ENCODE data around the gene TMEM132A. TPM values are rescaled to one million over a fixed set of nuclear protein-coding genes. Genes with fewer than 3 reads are reported as not detected.
A peak's percentile ranks its signal among the peaks of the same experiment; 100 is the strongest.
"Not testable (repeated sequence)": the region's sequence is repeated elsewhere in the genome, so short reads cannot be mapped to it uniquely, and the experiment has no call there.

The TMEM132A gene
- total RNA-seq, 8 experiments from 2014 or later: 16.4 to 180 (median 81.4) TPM

DNA sequence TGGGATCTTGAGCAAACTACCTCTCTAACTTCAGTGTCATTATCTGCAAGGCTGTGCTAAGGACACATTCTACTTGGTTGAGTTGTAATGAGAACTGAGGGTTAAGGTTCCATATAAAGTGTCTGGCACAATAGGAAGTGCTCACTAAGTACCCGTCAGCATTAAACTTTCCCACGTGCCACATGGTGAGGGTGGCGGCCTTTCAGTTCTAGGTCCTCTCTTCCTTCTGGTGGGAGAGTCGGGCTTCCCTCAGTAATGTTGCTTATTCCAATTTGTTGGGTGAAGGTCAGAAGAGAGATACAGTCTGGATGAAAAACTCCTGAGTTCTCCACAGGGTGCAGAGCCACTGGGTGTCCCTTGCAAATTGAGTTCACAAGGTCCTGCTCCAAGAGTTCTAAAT lies 42.6 kb downstream of the TMEM132A start:
- ATAC-seq (replicated peaks in 6 of 8): no peak
- Histone ChIP-seq H3K4me3 (no peak overlapping the region), H3K27ac (no peak overlapping the region), H3K4me1 (replicated peaks in 1 of 2) (no peaks in the 10 kb centered on the region)
- WGBS, 10 experiments: 25 to 91% (median 85%) methylated on average over 2 to 4 of the region's 4 CpGs; no CpG with 5 or more reads in 7 of the 10 experiments
- in situ Hi-C loops (cut with MboI; ENCODE audit: low pct_unique_long_range_greater_than_20kb in 2 of 9, low sequenced_read_pairs in 9 of 9, unreplicated experiment in 9 of 9): no loop called here

DNA sequence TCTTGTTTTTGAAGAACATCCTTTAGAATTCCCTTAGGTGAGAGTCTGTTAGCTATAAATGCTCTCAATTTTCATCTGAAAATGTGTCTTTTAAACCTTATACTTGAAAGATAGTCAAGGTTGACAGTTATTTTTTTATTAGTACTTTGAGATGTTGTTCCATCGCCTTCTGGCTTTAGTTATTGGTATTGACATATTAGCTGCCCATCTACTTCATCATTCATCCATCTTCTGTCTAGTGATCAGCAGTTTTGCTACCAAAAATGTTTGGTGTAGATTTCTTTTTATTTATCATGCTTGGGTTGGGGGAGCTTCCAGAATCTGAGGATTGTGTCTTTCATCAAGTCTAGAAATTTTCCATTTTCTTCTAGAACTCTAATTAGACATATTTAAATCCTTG lies 44.0 kb downstream of the TMEM132A start:
- Histone ChIP-seq H3K27ac (no peak overlapping the region), H3K4me3 (no peak overlapping the region), H3K4me1 (replicated peaks in 1 of 2) (no peaks in the 10 kb centered on the region)
- in situ Hi-C loops (cut with MboI; ENCODE audit: low pct_unique_long_range_greater_than_20kb in 2 of 9, low sequenced_read_pairs in 9 of 9, unreplicated experiment in 9 of 9): no loop called here
- ATAC-seq (replicated peaks in 6 of 8): no peak
- WGBS, 10 experiments: 0 to 100% (median 56%) methylated on average over 1 of the region's 1 CpG

DNA sequence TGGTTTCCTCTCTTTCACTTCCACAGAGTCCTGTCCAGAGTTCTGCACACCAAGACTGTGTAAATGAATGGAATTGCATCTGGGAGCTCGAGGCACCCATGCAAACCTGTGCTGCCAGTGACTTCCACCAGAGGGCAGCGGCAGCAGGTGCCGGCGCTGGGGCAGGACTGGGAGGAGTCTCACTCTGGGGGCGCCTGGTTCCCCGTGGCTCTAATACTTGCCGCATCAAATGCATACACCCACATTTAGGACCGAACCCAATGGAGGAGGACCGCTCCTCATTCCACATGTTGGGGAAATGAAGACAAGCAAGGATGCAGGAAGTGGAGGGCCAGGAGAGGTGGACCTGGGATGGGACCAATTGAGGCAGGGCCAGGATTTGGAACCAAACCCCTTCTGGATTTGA lies 46.1 kb downstream of the TMEM132A start:
- H3K4me1 ChIP-seq (replicated peaks in 1 of 2): no peaks in the 10 kb centered on the region
- WGBS, 10 experiments: 25 to 100% (median 44%) methylated on average over 1 to 8 of the region's 9 CpGs; no CpG with 5 or more reads in 4 of the 10 experiments
- no peak overlapping the region for H3K27ac ChIP-seq
- in situ Hi-C loops (cut with MboI; ENCODE audit: low pct_unique_long_range_greater_than_20kb in 2 of 9, low sequenced_read_pairs in 9 of 9, unreplicated experiment in 9 of 9): no loop called here
- no peak overlapping the region for H3K4me3 ChIP-seq
- ATAC-seq (replicated peaks in 6 of 8): peak in 3 of 8 experiments; percentile 76 to 87 (median 86)

DNA sequence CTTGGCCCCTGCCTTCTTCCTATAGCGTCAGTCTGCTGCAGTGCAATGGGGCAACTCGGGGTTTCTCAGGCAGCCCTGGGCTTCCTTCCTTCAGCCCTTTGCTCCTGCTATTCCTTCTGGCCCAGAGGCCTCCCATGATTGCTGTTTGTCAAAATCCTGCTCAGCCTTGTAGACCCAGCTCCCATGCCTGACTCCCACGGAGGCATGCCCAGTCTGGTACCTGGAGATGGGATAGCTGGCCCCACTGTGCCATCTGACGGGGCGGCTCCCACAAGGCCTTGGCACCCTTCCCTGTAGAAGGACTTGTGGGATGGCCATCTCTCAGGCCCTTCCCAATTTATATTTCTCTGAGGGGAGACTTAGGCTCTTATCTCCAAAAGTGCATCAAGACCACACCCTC lies 46.6 kb downstream of the TMEM132A start:
- Histone ChIP-seq H3K27ac (no peak overlapping the region), H3K4me3 (no peak overlapping the region), H3K4me1 (replicated peaks in 1 of 2) (no peaks in the 10 kb centered on the region)
- 42 to 100% (median 72%) methylated on average over 1 to 3 of the region's 5 CpGs; no CpG with 5 or more reads in 5 of the 10 experiments for WGBS, 10 experiments
- in situ Hi-C loops (cut with MboI; ENCODE audit: low pct_unique_long_range_greater_than_20kb in 2 of 9, low sequenced_read_pairs in 9 of 9, unreplicated experiment in 9 of 9): no loop called here
- ATAC-seq (replicated peaks in 6 of 8): no peak

DNA sequence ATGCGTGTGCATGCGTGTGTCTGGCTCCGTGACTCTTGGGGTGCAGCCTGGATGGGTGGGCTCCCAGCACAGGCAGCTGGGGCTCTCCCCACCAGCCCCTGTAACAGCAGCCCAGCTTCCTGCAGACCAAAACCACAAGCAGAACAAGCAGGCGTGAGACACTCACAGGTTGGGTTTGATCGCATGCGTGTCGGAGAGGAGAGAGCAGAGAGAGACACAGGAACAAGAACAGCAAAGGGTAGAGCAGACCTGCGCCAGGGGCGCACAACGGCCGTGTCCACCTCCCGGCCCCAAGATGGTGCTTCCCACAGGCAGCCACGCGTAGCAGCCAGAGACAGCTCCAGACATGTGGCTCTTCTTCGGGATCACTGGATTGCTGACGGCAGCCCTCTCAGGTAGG lies 47.3 kb downstream of the TMEM132A start, which contains the start of gene CD6:
TSS of gene CD6 (plus strand) at position 161 of the 400 bp plus-strand sequence. CDS start at position 347, 186 bp downstream.
- WGBS, 10 experiments: 75 to 100% (median 100%) methylated on average over 1 to 11 of the region's 16 CpGs; no CpG with 5 or more reads in 3 of the 10 experiments
- Histone ChIP-seq H3K27ac (no peak within 1 kb of the TSS), H3K4me1 (replicated peaks in 1 of 2) (no peaks in the 10 kb centered on the region), H3K4me3 (no peak within 1 kb of the TSS)
- in situ Hi-C loops (cut with MboI; ENCODE audit: low pct_unique_long_range_greater_than_20kb in 2 of 9, low sequenced_read_pairs in 9 of 9, unreplicated experiment in 9 of 9): no loop called here
- ATAC-seq (replicated peaks in 6 of 8): no peak

DNA sequence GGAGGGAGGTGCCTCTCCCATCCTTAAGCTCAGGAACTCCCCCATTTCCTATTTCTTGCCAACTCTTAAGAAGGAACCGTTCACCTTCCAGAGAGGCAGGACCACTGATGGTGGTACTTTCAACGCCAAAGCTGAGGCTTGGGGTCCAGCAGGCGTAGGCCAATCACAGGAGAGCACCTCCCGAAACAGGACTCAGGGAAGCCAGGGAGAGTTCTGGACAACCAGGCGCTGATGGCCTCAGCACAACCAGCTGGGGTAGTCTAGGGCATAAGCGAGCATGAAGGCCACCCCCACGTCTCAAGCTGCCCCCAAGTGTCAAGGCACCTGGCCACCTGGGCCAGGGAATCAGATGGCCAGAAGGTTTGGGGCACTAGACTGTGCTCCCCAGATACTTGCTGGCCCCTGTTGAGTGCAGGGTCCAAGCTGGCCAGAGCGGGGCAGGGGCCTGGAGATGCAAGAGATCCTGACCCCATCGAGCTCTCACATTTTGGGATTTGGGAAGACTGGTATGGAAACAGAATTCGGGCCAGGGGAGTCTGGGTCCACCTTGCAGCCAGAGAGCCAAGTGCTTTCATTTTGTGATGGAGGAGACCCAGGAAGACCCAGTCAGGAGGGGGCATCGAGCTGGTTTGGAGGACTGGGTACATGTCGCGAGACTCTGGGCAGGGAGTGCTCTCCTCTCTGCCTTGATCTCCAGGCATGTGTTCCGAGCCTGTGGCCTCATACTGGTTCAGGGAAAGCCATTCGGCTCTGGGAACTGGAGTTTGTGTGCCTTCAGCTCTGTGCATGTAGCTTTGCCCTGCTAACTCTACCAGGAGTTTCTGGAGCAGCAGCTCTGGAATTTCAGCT lies 48.1 kb downstream of the TMEM132A start:
- peak in 1 of 8 experiments; percentile 45 for ATAC-seq (replicated peaks in 6 of 8)
- in situ Hi-C loops (cut with MboI; ENCODE audit: low pct_unique_long_range_greater_than_20kb in 2 of 9, low sequenced_read_pairs in 9 of 9, unreplicated experiment in 9 of 9): no loop called here
- Histone ChIP-seq H3K4me3 (no peak overlapping the region), H3K4me1 (replicated peaks in 1 of 2) (no peaks in the 10 kb centered on the region), H3K27ac (no peak overlapping the region)
- 31 to 100% (median 81%) methylated on average over 2 to 7 of the region's 15 CpGs; no CpG with 5 or more reads in 4 of the 10 experiments for WGBS, 10 experiments

DNA sequence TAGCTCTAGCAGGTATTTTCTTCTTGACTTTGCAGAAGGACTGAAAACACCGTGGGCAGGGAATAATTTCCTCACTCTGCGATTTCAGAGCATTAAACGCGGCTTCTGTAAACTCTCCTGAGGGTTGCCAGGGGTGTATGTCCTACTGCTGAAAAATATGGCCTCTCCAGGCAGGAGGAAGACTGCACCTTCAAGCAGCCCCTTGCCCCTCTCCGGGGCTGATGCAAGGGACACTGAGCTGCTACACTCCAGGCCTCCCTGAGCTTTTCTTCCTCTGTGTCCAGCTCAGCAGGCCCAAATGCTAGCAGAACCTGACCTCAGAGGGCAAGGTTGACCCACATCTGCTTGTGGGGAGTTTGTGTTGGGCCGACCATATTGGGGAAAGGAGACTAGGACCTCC lies 49.4 kb downstream of the TMEM132A start:
- in situ Hi-C loops (cut with MboI; ENCODE audit: low pct_unique_long_range_greater_than_20kb in 2 of 9, low sequenced_read_pairs in 9 of 9, unreplicated experiment in 9 of 9): no loop called here
- Histone ChIP-seq H3K4me1 (replicated peaks in 1 of 2) (no peaks in the 10 kb centered on the region), H3K27ac (no peak overlapping the region), H3K4me3 (no peak overlapping the region)
- WGBS, 10 experiments: 22 to 96% (median 81%) methylated on average over 1 to 4 of the region's 6 CpGs; no CpG with 5 or more reads in 2 of the 10 experiments
- ATAC-seq (replicated peaks in 6 of 8): peak in 1 of 8 experiments; percentile 29

DNA sequence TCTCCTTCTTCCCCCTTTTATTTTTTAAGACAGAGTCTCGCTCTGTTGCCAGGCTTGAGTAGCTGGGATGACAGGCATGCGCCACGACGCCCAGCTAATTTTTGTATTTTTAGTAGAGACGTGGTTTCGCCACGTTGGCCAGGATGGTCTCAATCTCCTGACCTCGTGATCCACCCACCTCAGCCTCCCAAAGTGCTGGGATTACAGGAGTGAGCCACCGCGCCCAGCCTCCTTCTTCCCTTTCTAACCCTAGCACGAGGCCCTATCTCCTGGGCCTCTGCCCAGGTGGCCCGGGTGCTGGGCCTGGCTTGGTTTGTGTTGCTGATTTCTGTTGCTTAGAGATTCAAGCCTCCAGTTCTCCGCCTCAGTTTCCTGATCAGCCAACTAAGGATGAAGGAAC lies 50.1 kb downstream of the TMEM132A start:
- WGBS, 10 experiments: 55 to 100% (median 95%) methylated on average over 1 to 7 of the region's 13 CpGs; no CpG with 5 or more reads in 4 of the 10 experiments
- H3K27ac ChIP-seq; H3K4me3 ChIP-seq; ATAC-seq (replicated peaks in 6 of 8); H3K4me1 ChIP-seq (replicated peaks in 1 of 2); in situ Hi-C loops (cut with MboI; ENCODE audit: low pct_unique_long_range_greater_than_20kb in 2 of 9, low sequenced_read_pairs in 9 of 9, unreplicated experiment in 9 of 9): not testable (repeated sequence)

DNA sequence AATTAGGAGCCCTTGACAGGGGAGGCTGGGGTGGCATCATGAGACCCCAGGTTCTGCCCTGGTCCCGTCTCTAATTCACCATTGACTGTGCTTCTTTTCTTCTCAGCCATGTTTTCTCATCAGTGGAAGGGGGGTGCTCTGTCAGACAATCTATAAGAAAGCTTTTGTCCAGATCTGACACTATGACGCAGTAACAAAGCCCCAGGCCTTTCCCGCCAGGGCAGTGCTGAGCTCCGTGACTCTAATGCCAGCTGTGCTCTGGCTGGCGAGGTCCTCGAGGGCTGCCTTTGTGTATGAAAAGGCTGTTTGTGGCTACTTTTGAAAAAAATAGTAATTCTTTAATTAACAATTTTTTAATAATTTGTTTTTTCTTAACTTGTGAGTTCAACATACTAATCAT lies 50.5 kb downstream of the TMEM132A start:
- H3K4me1 ChIP-seq (replicated peaks in 1 of 2): no peaks in the 10 kb centered on the region
- H3K27ac ChIP-seq: no peak overlapping the region
- ATAC-seq (replicated peaks in 6 of 8): peak in 5 of 8 experiments; percentile 56 to 70 (median 62)
- in situ Hi-C loops (cut with MboI; ENCODE audit: low pct_unique_long_range_greater_than_20kb in 2 of 9, low sequenced_read_pairs in 9 of 9, unreplicated experiment in 9 of 9): no loop called here
- no peak overlapping the region for H3K4me3 ChIP-seq
- 31 to 87% (median 53%) methylated on average over 1 to 5 of the region's 6 CpGs; no CpG with 5 or more reads in 3 of the 10 experiments for WGBS, 10 experiments

DNA sequence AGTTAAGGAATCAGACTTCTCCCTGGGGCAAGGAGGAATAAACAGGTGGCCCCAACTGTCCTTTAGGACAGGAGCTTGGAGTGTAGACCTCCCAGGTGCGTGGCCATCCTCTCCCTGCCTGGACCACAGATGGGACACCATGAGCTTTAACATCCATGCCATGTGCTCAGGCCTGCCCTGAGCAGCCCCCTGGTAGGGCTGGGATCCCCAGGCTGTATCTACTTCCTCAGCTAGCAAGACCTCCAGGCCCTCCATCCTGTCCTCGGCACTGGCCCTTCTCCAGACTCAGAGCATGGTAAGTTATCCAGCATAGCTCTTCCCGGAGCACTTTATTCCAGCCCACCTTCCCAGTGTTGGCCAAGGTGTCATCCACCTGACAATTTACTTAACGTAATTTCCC lies 53.0 kb downstream of the TMEM132A start:
- Histone ChIP-seq H3K4me1 (replicated peaks in 1 of 2) (no peaks in the 10 kb centered on the region), H3K4me3 (no peak overlapping the region), H3K27ac (no peak overlapping the region)
- ATAC-seq (replicated peaks in 6 of 8): no peak
- in situ Hi-C loops (cut with MboI; ENCODE audit: low pct_unique_long_range_greater_than_20kb in 2 of 9, low sequenced_read_pairs in 9 of 9, unreplicated experiment in 9 of 9): no loop called here
- WGBS, 10 experiments: 17 to 100% (median 83%) methylated on average over 1 to 3 of the region's 4 CpGs; no CpG with 5 or more reads in 1 of the 10 experiments

DNA sequence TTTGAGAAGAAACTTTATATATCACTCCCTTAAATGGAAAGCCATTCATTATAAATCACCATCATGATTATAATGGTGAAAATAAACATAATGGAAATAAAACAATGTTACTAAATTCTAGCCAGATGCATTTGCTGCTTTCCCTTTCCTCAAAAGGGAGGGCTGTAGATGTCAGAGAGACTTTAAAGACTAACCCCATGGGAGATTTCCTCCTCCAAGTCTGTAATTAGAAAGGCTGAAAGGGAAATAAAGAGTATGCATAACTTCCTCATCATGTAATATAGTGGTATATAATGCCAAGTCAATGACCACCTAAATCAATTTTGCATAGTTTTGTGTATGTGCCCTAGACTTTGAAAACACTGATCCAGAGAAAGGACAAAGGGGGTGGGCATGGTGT lies 53.6 kb downstream of the TMEM132A start:
- H3K27ac ChIP-seq: no peak overlapping the region
- no peak overlapping the region for H3K4me3 ChIP-seq
- in situ Hi-C loops (cut with MboI; ENCODE audit: low pct_unique_long_range_greater_than_20kb in 2 of 9, low sequenced_read_pairs in 9 of 9, unreplicated experiment in 9 of 9): no loop called here
- ATAC-seq (replicated peaks in 6 of 8): no peak
- H3K4me1 ChIP-seq (replicated peaks in 1 of 2): no peaks in the 10 kb centered on the region

DNA sequence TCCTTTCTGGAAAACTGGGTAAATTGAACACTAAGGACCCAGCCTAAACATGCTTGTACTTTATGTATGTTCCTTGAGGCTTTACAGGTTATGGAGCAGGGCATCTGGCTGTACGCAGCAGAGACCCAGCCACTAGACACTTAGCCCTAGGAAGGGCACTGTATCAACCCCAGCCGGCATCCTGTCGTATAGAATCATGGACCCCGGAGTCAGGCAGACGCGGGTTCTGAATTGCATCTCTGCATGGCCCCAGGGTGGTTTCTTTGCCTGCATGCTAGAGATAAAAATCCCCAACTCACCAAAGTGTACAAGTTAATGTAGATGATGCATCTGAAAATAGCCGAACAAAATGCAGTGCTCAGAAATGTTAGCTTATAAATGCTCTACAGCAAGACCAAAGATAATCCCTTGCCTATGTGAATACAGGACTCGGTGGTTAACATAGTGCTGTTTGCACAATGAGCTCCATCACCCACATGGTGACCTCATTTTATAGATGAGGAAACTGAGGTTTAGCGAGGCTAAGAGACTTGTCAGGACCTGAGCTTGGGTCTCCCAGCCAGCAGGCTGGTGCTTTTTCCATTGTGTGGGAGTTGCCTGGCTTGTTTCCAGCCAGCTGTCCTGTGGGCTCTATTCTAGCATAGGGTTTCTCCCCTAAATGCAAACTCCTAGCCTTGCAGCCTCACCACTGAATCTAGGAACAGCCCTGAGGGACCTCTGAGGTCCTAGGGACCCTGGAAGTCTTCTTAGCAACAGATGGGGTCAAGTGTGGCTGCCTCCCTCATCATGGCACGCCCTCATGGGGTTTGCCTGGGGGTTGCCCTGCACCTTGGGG lies 54.5 kb downstream of the TMEM132A start:
- Histone ChIP-seq H3K27ac (no peak overlapping the region), H3K4me1 (replicated peaks in 1 of 2) (no peaks in the 10 kb centered on the region), H3K4me3 (no peak overlapping the region)
- no peak for ATAC-seq (replicated peaks in 6 of 8)
- in situ Hi-C loops (cut with MboI; ENCODE audit: low pct_unique_long_range_greater_than_20kb in 2 of 9, low sequenced_read_pairs in 9 of 9, unreplicated experiment in 9 of 9): no loop called here
- WGBS, 10 experiments: 53 to 100% (median 93%) methylated on average over 2 to 9 of the region's 10 CpGs; no CpG with 5 or more reads in 2 of the 10 experiments

DNA sequence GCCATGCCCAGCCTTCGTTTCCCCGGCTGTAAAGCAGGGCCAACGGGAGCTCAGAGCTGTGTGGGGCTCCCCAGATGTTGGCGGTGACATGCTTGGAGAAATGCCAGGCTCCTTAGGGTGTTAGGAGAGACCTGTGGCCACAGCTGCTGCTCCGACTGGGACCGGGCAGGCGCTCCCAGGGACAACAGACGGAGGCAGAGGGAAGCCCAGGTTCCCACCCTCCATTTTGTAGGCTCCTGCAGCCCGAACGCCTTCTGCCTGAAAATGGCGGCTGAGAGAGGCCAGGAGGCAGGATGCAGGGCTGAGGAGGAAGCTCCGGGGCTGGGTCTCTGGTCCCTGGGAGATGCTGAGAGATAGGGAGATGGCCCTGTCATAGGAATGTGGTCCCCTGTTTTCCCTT lies 57.3 kb downstream of the TMEM132A start:
- in situ Hi-C loops (cut with MboI; ENCODE audit: low pct_unique_long_range_greater_than_20kb in 2 of 9, low sequenced_read_pairs in 9 of 9, unreplicated experiment in 9 of 9): no loop called here
- 86 to 94% (median 94%) methylated on average over 1 to 6 of the region's 12 CpGs; no CpG with 5 or more reads in 7 of the 10 experiments for WGBS, 10 experiments
- no peak overlapping the region for H3K4me3 ChIP-seq
- H3K27ac ChIP-seq: no peak overlapping the region
- H3K4me1 ChIP-seq (replicated peaks in 1 of 2): no peaks in the 10 kb centered on the region
- ATAC-seq (replicated peaks in 6 of 8): no peak
